Fibroblast of mammary gland (primary cell): ENCODE measurements around the gene SNX2.

ENCODE experiments used
- DNase-seq: peaks from one replicate; pipeline ENCODE4 v3.0.0-alpha.2; 2010; ENCODE audit warnings: low read depth
- H3K4me3 ChIP-seq: 2 replicates; pipeline ENCODE4 v1.5.1; 2011; ENCODE audit warnings: low read depth, mild to moderate bottlenecking, low read length, moderate library complexity; ENCODE audit not compliant: control insufficient read depth
- CTCF ChIP-seq: conservative IDR thresholded peaks from 2 replicates; pipeline ENCODE4 v1.5.1; 2011; ENCODE audit warnings: low read depth, low read length, inconsistent platforms; ENCODE audit not compliant: control insufficient read depth, insufficient read depth

Gene SNX2

GRCh38 chr5:122789461-122790171 lies 14.7 kb downstream of the SNX2 start:
- no peak for DNase-seq
- TF ChIP-seq CTCF: no peak

GRCh38 chr5:122790354-122791103 lies 15.6 kb downstream of the SNX2 start:
- DNase-seq: no peak
- no peak for TF ChIP-seq CTCF
- H3K4me3 ChIP-seq: no peak overlapping the region

More at GRCh38 chr5:122789461-122790171, 14.7 kb downstream of the SNX2 start:
- H3K4me3 ChIP-seq: no peak overlapping the region

GRCh38 chr5:122805481-122805880 lies 30.6 kb downstream of the SNX2 start:
- TF ChIP-seq CTCF: no peak
- peak; percentile 70 for DNase-seq
- H3K4me3 ChIP-seq: no peak overlapping the region

GRCh38 chr5:122810405-122810804 lies 35.5 kb downstream of the SNX2 start:
- TF ChIP-seq CTCF: no peak
- no peak for DNase-seq
- H3K4me3 ChIP-seq: no peak overlapping the region

GRCh38 chr5:122815218-122815767 lies 40.4 kb downstream of the SNX2 start:
- no peak overlapping the region for H3K4me3 ChIP-seq
- no peak for TF ChIP-seq CTCF
- DNase-seq: no peak

- no peak for DNase-seq
- no peak overlapping the region for H3K4me3 ChIP-seq
- TF ChIP-seq CTCF: no peak
Observed at GRCh38 chr5:122816756-122817155, 41.9 kb downstream of the SNX2 start.
